ENCODE data around the gene SHISAL2B.
A peak's percentile ranks its signal among the peaks of the same experiment; 100 is the strongest.

Gene SHISAL2B

GRCh38 chr5:64758901-64759300, 68.6 kb downstream of the SHISAL2B start:
- Histone ChIP-seq H3K9ac (ENCODE audit: low read length) (no peak overlapping the region), H3K27ac (ENCODE audit: low read depth, low read length) (no peak overlapping the region), H3K27me3 (ENCODE audit: control insufficient read depth in 1 of 2, insufficient read depth in 2 of 2, low read length in 2 of 2) (no peaks in the 10 kb centered on the region), H3K9me3 (ENCODE audit: low read length) (no peaks in the 10 kb centered on the region), H3K36me3 (ENCODE audit: insufficient read depth, low read length) (no peaks in the 10 kb centered on the region), H3K4me3 (ENCODE audit: low read depth in 1 of 2, low read length in 2 of 2) (no peak overlapping the region), H3K4me1 (ENCODE audit: insufficient read depth, low read length) (peaks cover 10% of the 10 kb centered on the region)

- H3K4me3 ChIP-seq (ENCODE audit: low read depth in 1 of 2, low read length in 2 of 2) = no peak overlapping the region
- H3K27ac ChIP-seq (ENCODE audit: low read depth, low read length) = no peak overlapping the region
- H3K27me3 ChIP-seq (ENCODE audit: control insufficient read depth in 1 of 2, insufficient read depth in 2 of 2, low read length in 2 of 2) = no peaks in the 10 kb centered on the region
- peaks cover 10% of the 10 kb centered on the region for H3K4me1 ChIP-seq (ENCODE audit: insufficient read depth, low read length)
- peaks cover 7% of the 10 kb centered on the region for H3K36me3 ChIP-seq (ENCODE audit: insufficient read depth, low read length)
- no peak overlapping the region for H3K9ac ChIP-seq (ENCODE audit: low read length)
- H3K9me3 ChIP-seq (ENCODE audit: low read length) = no peaks in the 10 kb centered on the region
These were observed 69.8 kb downstream of the SHISAL2B start for GRCh38 chr5:64759960-64760660.

GRCh38 chr5:64763948-64764503, 73.7 kb downstream of the SHISAL2B start:
- H3K9me3 ChIP-seq (ENCODE audit: low read length) = no peaks in the 10 kb centered on the region
- H3K4me3 ChIP-seq (ENCODE audit: low read depth in 1 of 2, low read length in 2 of 2) = no peak overlapping the region
- peaks cover 34% of the 10 kb centered on the region for H3K4me1 ChIP-seq (ENCODE audit: insufficient read depth, low read length)
- H3K27ac ChIP-seq (ENCODE audit: low read depth, low read length) = no peak overlapping the region
- H3K9ac ChIP-seq (ENCODE audit: low read length) = no peak overlapping the region
- no peaks in the 10 kb centered on the region for H3K27me3 ChIP-seq (ENCODE audit: control insufficient read depth in 1 of 2, insufficient read depth in 2 of 2, low read length in 2 of 2)
- H3K36me3 ChIP-seq (ENCODE audit: insufficient read depth, low read length) = peaks cover 10% of the 10 kb centered on the region

- Histone ChIP-seq H3K4me1 (ENCODE audit: insufficient read depth, low read length) (peaks cover 45% of the 10 kb centered on the region), H3K27ac (ENCODE audit: low read depth, low read length) (no peak overlapping the region), H3K9me3 (ENCODE audit: low read length) (no peaks in the 10 kb centered on the region), H3K36me3 (ENCODE audit: insufficient read depth, low read length) (peaks cover 10% of the 10 kb centered on the region), H3K27me3 (ENCODE audit: control insufficient read depth in 1 of 2, insufficient read depth in 2 of 2, low read length in 2 of 2) (no peaks in the 10 kb centered on the region), H3K4me3 (ENCODE audit: low read depth in 1 of 2, low read length in 2 of 2) (no peak overlapping the region), H3K9ac (ENCODE audit: low read length) (no peak overlapping the region)
These were observed 75.7 kb downstream of the SHISAL2B start for GRCh38 chr5:64765804-64766504.

- Histone ChIP-seq H3K4me1 (ENCODE audit: insufficient read depth, low read length) (peaks cover 45% of the 10 kb centered on the region), H3K36me3 (ENCODE audit: insufficient read depth, low read length) (peaks cover 10% of the 10 kb centered on the region), H3K9me3 (ENCODE audit: low read length) (no peaks in the 10 kb centered on the region), H3K27ac (ENCODE audit: low read depth, low read length) (no peak overlapping the region), H3K9ac (ENCODE audit: low read length) (peak overlapping the region; percentile 31), H3K4me3 (ENCODE audit: low read depth in 1 of 2, low read length in 2 of 2) (peak overlapping the region; percentile 66 to 98), H3K27me3 (ENCODE audit: control insufficient read depth in 1 of 2, insufficient read depth in 2 of 2, low read length in 2 of 2) (no peaks in the 10 kb centered on the region)
These were observed 76.6 kb downstream of the SHISAL2B start for GRCh38 chr5:64766941-64767340.
